SHP77 treated with DMSO at 0.1 percent for 48 hours (cell line): ENCODE data around the gene ACSL6.

Experiments used
- DNase-seq: peaks from one replicate; lab custom pipeline; 2025; lab: John Stamatoyannopoulos, UW

Gene ACSL6

DNA sequence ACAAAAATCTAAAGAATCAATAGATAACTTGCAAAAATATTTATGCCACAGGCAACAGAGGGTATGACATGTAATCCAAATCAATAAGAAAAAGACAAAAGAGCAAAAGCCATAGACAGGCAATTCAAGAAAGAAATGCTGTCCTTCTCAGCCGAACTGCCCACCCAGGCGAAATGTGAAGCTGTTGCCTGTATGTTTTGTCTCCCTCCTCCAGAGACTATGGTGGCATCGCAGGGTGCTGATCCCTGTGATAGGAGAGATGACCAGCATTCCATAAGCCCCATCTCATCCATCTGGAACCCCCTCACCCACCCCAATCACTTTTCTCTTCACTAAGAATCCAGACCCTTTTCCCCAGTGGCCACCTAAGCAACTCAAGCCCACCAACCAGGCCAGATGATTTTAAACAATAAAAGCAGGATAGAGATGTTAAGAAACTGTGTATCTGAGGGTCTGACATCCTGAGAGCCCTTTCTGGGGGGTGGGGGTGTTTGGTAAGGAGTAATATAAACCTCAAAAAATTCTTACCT lies 5.3 kb upstream of the ACSL6 start:
- no peak for DNase-seq

DNA sequence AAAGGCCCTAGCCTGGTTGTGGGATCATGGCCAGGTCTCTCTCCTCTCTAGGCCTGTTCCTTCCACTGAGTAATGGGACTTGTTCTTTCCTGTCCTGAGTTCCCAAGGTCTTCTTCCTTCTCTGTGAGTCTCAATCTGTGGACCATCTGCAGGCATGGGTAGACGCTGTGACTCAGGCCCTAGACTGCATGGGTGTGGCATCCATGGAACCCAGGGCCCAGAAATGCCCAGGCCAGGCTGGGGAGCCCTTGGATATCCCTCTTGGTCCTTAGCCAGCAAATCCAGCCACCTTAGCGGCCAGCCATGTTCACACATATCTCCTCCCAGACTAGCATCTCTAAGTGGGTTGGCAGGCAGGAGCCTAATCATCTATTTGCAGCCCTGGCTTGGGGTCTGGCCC lies 2.3 kb upstream of the ACSL6 start:
- no peak for DNase-seq

DNA sequence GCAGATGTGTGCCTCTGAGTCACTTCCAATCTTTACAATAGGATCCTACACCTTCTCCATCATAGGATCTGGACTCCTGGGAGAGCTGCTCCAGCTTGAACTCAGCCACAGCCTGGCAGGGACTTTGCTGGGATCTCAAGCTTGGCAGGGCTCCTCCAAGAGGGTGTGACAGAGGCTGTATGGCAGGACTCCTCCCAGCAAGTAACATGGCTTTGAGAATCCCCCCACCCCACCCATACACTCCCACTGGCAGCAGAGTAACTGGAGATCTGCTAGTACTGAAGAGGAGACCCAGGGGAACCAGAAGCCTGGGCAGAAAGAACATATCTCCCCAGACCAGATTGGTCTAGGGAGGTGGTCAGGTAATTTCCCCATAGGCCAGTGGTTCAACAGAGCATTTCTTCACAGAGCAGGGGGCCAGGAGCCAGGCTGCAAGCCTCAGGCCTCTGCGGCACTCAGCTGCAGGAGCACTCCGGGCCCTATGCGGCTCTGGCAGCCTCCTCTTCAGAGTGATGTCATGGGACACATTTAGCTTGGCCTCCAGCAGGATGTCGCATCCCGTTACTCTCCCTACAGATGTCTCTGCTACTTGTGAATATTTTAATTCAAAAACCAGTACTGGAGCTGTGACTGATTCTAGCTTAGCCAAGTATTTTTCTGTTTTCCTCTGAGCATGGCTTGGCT lies 1.7 kb upstream of the ACSL6 start:
- DNase-seq, result no peak

DNA sequence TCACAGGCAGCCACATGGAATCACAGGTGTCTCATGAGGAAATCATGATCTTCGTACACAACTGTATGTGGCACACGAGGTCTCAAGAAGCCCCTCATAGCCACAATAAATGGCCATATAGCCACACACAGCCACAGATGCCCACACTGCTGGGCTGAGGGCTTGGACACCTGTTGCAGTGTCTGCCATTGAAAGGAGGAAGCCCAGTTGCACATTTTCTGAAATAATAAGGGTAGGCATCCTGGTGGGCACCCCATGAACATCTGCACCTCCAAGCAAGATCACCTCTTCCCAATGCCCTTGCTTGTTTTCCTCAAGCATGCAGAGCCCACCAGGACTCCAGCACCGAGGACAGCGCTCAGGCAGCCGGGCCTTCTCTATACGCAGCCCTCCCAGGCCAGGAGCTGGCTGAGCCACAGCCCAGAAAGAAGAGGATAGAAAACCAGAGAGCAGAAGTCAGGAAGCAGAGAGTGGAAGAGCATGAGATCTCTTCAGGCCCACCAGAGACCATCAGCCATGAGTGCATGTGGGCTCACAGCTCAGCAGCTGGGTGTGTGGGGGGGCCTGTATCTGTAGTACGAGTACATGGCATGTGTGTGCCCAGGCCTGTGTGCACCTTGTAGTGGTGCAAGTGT lies 1.0 kb upstream of the ACSL6 start:
- no peak for DNase-seq

DNA sequence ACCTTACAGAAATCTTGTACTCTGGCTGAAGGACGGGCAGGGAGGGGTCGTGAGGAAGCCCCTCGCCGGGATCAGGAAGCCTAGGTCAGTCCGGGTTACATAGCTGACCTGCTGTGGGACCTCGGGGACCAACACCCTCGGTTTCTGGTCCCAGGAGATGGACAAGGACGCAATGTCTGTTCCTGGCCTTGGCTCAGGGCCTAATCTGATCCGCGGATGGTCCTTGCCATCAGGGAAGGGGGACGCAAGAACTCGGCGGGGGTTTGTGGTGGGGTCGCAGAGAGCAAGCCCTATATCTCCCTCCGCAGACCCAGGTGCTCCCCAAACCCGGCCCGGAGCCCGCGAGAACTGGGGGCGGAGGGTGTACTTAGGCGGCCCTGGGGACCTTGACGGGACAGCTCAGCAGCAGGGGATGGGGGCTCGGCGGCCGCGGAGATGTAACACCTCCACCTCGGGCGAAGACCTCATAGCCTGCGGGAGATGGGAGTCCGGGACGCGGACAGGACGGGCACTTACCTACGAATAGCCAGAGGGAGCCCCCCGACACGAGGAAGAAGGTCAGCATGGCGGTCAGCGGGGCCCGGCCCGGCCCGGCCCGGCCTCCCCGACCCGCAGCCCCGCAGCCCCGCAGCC lies 353 bp downstream of the ACSL6 start:
- DNase-seq, result no peak

DNA sequence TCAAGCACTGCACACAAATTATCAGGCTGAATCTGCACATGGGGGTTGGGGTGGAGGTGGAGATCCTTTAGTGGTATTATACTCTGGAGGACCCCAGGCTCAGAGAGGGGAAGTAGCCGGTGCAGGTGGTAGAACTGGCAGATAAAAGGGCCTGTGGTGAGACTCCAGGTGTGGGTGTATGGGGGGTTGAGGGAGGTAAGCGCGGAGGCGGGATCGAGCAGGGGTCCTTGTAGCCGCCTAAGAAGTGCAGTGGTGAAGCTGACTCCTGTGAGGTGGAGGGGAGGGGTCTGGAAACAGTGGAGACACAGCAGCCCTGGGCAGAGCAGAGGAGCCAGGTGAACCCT lies 841 bp downstream of the ACSL6 start:
- DNase-seq, result no peak

DNA sequence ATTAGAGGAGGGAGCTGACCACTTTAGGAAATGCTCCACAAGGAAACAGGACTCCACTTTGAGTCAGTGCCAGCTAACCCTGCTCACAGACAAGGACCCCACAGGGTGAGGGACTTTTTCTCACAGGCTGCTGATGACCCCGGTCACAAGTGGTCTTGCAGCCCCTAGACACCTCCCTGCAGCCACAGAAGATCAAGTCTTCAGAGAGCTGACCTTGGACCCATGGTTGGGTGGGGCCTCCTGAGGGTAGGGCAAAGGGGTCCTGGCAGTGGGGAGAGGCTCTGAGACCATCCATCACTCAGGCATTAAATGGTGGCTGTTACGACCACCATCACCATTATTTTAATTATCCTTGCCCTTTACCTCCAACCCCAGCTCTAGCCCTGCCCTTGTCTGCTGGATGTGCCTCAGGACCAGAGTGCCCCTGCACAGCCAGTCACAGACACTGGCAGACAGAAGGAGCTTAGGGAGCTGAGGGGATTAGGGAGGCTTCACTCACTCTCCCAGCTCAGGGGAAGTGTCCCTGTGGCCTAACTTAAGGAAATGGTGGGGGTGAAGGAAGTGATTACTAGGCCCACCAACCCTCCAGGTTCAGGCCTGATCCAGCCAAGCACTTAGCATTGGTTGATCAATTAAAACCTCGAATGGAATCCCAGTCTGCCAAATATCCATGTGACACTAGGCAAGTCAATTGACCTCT lies 1.6 kb downstream of the ACSL6 start:
- no peak for DNase-seq

DNA sequence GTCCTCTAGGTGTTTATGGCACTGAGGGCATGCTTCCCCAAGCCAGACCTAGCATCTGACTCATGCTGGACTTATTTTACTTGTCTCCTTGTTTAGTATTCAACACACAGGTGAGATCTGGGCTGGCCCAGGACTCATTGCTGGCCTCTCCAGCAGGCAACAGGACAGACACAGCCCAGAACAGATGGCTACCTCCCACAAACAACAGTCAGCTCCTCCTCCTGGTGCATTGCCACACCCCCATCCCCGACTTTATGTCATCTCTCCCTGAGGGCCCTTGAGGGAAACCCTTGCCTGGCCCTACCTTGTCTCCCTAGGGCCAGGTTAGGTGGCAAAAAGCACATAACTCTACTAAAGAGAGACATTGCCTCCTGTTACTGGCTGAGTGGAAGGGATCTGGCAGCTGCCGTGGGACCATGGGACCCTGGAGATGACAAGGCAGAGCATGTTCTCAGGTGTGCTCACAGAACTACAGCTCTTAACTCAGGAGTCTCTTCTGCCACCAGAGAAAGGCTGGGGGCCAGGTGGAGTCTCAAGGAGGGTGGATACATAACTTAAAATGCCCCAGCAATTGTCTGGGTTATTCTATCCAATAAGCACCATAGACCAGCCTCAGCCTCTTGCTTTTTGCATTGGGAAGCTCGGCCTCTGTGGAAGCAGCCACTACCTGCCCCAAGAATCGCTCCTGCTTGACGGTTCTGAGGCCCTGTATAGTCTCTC lies 2.3 kb downstream of the ACSL6 start:
- no peak for DNase-seq

DNA sequence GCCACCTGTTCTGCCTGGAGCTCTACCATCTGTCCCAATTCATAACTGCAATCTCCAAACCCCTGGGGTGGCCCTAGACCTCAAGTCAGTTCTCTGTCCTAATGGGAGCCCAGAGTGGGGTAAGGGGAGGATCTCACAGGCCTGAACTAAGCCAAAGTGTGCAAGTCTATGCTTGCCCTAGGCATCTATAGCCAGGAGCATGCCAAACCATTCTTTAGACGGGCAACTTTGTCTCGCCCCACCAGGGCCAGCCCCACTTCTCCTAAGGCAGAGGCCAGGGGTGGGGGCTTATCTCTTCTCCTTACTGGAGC lies 3.3 kb downstream of the ACSL6 start:
- DNase-seq, result no peak

DNA sequence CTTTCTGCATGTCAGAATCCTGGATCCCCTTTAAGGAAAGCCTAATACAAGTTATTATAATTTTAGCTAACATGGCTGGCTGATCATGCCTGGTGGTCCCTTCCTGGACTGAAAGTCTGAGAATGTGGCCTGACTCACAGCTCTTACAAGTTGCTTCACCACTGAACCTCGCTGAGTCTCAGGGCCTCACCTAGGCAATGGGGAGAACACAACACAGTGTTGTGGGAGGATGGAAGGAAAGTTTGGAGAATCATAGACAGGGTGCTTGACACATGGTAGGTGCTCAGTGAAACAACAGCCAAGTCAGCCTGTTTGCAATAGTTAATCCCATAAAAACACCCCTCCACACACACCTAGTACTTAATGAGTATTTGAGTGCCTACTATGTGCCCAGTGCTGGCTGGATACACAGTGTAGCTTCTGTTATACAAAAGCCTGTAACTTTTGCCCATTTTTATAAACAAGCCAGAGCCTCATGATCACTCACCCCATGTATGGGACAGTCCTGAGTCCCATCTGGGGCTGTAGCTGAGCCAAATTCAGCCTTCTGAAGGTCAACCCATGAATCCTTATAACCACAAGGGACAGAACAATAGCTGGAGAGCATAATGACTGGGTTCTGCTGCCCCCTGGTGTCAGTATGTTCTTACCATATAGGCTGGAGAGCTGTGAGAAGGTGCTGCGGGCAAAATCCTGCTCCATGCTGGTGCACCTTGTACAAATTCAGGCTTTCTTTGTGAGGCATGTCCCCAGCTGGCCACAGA lies 3.9 kb downstream of the ACSL6 start:
- DNase-seq, result peak; percentile 22

DNA sequence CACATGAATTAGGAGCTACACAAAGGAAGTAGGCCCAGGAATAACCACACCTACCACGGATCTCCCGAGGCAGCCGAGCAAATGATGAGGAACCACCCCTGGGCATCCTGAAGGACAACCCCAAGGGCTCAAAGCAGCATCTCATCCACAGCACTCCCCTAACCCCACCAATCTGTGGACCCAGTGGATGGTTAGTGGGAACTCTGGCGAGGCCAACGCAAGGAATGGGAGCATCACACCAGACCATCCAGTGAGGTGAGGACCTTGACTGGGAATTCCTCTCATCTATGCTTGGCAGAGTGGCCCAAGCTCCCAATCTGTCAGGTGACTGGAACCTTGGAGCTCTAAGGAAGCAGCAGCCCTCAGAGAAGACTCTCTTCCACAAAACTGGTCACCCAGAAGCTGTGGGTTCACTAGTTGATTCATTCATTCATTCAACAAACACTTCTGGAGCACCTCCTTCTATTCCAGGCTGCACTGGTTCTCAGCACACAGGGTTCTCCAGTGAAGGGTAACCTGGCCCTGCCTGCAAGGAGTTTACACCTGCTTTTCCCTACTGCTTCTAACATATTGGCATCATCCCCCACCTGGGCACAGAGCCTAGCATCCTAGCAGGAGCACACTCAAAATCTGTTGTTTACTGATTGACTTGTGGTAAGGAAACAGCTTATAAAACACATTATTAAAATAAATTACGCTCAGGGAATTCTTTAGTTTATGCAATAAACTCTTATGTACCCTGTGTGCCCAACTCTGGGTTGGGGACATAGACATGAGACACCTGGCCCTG lies 4.9 kb downstream of the ACSL6 start:
- no peak for DNase-seq

DNA sequence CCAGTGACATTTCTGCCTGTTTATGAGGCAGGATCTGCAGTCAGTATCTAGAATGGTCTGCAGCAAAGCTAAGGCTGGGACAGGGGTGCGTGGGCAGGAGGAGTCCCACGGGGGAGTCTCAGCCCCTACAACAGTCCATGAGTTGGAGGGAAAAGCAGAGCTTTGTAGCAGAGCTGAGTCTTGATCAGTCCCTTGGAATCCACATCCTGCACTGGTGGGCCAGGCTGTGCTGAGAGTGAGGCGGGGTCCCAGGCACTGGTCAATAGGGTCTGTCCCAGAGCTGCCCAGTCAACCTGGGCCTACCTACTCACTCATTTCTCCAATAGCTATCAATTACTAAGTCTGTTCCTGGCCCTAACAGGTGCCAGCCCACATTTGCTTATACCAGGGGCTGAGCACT lies 5.9 kb downstream of the ACSL6 start:
- DNase-seq, result no peak

DNA sequence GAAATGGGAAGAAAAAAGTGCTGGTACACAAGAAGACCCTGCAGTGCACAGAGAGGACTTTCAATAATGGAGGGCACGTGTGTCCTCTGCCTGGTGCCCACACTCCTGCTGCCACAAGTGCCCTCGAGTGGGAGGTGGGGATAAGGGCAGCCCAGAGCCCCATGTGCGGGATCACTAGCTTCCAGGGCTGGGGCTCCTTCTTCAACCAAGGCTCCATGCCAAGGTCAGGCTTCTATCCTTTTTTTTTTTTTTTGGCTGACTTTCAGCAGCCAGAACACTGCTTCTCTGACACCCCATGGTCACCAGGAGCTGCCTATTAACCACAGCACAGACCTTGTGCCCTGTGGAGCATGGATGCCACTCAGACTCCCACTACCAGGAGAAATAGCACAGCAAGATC lies 7.5 kb downstream of the ACSL6 start:
- no peak for DNase-seq

DNA sequence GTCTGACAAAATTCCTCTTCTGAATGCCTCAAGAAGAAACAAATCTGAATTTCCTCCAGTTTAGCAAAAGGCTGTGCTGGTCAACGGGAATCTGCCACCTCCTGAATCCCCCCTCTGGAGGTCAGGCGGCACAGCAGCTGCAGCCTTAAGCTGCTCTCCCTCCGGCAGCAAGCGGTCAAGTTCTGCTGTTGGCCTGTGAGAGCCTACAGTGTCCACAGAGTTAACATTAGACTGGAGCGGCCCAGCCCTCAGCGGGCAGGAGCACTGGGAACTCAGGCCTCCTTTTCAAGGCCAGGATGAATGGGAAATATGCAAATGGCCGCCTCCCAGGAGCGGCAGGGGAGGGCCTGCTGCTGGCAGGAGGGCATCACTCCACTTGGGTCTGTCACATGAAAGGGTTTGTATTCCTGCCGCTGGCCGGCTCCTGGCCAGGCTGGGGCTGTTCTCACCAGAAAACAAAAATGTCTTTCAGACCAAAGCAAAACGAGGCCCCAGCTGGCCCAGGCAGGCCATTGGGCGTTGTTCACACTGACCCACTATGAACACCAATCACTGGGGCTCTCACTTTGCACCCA lies 8.2 kb downstream of the ACSL6 start:
- no peak for DNase-seq

DNA sequence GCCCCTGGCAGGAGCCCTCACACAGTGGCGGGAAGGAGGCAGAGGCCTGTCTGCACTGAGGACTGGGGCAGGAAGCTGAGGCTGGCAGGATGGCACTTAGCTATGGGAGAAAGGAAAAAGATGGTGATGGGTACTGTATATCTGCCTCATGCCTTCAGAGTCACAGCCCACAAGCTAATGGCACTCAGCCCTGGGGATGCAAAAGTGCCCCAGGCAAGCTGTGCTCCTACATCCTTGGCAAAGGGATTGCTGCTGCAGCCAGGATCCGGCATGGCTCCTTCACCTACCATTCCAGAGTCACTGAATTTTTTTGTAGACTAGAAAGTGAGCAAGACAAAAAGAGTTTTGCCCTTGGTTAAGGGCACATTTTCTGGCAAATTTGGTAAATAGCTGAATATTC lies 8.7 kb downstream of the ACSL6 start:
- DNase-seq, result no peak

DNA sequence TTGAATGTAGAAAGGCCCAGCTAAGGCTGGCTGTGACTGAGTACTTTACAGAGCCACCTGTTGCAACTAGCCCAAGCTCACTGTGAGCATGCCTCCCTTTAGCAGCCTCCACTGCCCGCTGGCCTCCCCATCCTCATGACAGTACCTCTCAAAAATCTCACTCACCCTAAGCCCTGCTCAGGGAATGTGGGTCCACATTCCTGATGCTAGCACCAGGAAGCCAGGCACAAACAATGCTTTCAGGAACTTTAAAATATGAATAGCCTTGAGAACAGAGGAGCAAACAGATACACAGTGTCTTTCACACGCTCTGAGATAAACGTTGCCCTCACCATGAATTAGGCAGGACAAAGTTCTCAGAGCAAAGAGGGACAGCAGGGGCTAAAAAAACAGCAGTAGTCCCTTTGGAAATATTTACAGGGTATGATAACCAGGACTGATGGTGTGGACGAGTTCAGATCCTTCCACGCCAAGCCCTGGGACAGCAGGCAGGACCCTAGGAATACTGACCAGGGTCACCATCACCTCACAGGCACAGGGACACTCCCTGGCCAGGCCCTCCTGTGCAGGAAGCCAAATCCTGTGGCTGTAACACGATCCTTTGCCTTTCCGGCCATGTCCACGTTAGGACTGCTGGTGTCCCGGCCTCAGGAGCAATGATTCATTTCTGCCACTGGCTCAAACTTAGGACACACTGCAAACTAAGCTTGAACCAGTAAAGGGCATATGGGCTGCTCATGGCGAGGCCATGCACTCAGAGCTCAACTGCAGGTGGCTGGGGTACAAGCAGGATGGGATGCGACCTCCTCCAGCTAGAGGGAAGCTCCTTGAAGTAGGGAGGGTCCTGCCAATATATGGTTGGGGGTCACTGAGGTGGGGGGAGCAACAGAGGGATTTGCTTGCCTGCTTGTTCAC lies 9.6 kb downstream of the ACSL6 start:
- DNase-seq, result no peak

DNA sequence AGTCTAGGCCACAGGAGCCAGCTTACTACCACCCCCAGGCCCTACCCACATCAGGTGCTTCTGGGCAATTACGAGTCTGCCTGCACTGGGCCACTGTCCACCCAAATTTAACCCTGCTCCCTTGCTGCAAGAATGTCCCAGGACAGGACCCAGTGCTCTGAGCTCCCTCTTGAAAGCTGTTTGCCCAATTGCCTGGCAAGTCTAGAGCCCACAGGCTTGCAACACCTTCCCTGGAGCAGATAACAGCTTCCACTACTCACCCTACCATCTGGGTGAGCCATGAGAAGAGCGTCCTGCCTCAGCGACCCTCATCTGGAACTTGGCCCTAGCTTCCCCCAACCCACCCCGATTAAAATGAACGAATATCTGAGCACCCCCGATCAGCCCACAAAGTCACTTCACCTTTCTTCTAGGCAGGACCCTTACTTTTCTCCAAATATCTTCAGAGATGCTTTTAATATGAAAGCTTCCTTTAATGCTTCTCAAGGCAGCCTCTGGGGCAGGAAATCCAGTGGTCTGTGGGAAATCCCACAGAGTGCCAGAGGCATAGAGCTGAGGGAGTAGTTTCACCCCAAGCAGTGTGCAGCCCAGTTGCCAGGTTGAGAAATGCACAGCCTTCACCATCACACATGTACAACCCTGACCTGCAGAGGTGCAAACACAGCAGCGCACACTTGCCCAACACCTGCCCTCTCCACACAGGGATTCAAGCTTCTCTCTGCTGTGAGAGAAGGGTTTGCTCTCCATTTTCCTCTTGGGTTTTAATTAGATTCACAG lies 10.6 kb downstream of the ACSL6 start:
- DNase-seq, result no peak

DNA sequence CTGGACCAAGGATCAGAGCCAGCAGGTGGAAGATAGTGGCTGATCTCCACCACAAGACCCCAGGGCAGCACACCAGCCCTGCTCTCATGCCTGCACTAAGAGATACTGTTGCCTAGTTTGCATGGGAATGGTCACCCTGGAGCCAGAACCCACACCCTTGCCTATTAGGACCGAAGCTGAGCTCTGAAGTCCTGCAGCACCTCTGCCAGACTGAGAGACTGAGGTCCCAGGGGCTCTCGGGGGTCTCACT lies 11.3 kb downstream of the ACSL6 start:
- no peak for DNase-seq
